Activated CD4-positive, alpha-beta T cell treated with anti-CD3 and anti-CD28 coated beads, Interleukin-2, amount 10 ng/mL, durations not matched to agents 7 days and 5 days (primary cell): ENCODE results near the gene MED16. TPM values are rescaled to one million over a fixed set of nuclear protein-coding genes. Genes with fewer than 3 reads are reported as not detected.

Source experiments
- CTCF ChIA-PET: fragments of 350-600 bp; sonication (Branson Sonifier 250); formaldehyde crosslinking; loops from one replicate; lab custom pipeline; 2021; ENCODE audit warnings: antibody characterized with exemption; lab: Charles Lee
- POLR2A ChIA-PET: fragments of 350-600 bp; sonication (Branson Sonifier 250); formaldehyde crosslinking; loops from one replicate; lab custom pipeline; 2021; ENCODE audit warnings: antibody characterized with exemption; lab: Charles Lee
- DNase-seq: peaks from one replicate; pipeline ENCODE4 v3.0.0-alpha.2; 2020
- H3K27ac Mint-ChIP-seq: one replicate; pipeline ENCODE4 v1.8.0; 2021; ENCODE audit warnings: mild to moderate bottlenecking, moderate library complexity, mixed read lengths
- H3K27me3 Mint-ChIP-seq: one replicate; pipeline ENCODE4 v1.8.0; 2021; ENCODE audit warnings: mixed read lengths
- H3K36me3 Mint-ChIP-seq: one replicate; pipeline ENCODE4 v1.8.0; 2021; ENCODE audit warnings: low read depth, mixed read lengths
- H3K4me1 Mint-ChIP-seq: one replicate; pipeline ENCODE4 v1.8.0; 2021; ENCODE audit warnings: mixed read lengths
- H3K4me3 Mint-ChIP-seq: one replicate; pipeline ENCODE4 v1.8.0; 2021; ENCODE audit warnings: mild to moderate bottlenecking, moderate library complexity, mixed read lengths
- H3K9me3 Mint-ChIP-seq: one replicate; pipeline ENCODE4 v1.8.0; 2021; ENCODE audit warnings: mixed read lengths
- total RNA-seq, 2 experiments: library from RNA; stranded (reverse); gene quantifications; one replicate each; pipeline ENCODE4 v1.2.3, GENCODE V29; 2021

MED16 gene
- total RNA-seq, 2 experiments from 2014 or later = 72.5 to 88.1 TPM

DNA sequence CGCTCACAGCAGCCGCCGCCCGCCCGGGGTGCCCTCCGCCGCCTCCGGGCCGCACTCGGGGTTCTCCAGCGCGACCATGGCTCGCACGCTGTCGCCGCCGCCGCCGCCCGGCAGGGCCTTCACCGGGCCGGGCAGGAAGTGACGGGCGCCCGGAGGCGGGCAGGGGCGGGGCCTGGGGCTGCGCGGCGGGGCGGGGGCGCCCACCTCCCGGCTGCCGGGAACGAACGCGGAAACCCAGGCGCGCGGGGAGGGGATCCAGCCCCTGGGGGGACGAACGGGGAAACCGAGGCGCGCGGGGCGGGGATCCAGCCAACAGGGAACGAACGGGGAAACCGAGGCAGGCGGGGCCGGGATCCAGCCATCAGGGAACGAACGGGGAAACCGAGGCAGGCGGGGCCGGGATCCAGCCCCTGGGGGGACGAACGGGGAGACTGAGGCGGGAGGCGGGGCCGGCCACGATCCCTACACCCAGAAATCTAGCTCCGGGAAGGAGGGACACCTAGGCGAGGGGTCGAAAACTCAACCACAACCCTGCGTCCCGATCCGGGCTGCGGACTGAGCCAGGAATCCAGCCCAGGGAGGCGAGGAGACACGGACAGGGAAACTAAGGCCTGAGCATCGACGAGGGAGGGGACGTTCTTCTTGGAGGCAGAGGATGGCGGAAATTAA lies 20.2 kb upstream of the MED16 start, which contains the start of gene R3HDM4:
Gene R3HDM4 (minus strand): TSS at position 140 of the 669 bp plus-strand sequence. CDS start 62 bp downstream, at position 78.
- Mint-ChIP-seq H3K27ac (peak within 1 kb of the TSS; percentile 93), H3K36me3 (peaks cover 11% of the 10 kb centered on the region), H3K27me3 (peaks cover 4% of the 10 kb centered on the region), H3K4me1 (peaks cover 37% of the 10 kb centered on the region), H3K9me3 (no peaks in the 10 kb centered on the region), H3K4me3 (peak within 1 kb of the TSS; percentile 83)
- peak; percentile 84 for DNase-seq
- POLR2A ChIA-PET = no interaction called here
- CTCF ChIA-PET = interaction anchor here (0.7 to 2.1 kb wide), 2 partner anchors 18 to 49 kb away, joined by 3 to 12 read pairs; no protein-coding TSS in a partner anchor

DNA sequence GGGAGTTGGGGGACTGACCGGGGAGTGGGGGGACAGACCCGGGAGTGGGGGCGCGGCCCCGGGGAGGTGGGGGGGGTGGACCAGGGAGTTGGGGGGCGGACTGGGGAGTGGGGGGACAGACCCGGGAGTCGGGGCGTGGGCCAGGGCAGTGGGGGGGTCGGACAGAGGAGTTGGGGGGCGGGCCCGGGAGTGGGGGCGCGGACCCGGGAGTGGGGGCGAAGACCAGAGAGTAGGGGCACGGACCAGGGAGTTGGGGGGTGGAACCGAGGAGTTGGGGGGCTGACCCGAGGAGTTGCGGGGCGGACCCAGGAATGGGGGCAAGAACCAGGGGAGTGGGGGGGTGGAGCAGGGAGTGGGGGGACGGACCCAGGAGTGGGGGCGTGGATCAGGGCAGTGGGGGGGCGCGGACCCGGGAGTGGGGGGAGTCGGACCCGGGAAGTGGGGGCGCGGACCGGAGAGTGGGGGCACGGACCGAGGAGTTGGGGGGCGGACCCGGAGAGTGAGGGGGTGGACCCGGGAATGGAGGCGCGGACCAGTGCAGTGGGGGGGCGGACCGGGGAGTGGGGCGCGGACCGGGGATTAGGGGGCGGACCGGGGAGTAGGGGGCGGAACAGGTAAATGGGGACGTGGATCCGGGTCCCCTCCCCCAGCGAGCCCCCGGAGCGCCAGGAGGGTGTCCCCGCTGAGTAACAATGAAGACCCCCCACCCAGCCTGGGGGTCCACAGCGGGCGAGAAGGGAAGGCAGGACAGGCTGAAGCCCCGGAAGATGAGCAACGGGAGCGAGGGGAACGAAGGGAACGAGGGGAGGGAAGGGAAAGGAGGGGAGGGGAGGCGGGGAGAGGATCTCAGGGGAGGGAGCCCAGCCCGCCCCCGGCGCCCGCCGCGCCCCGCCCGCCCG lies 19.4 kb upstream of the MED16 start:
- ChIA-PET CTCF (no interaction called here), POLR2A (no interaction called here)
- peaks cover 11% of the 10 kb centered on the region for H3K36me3 Mint-ChIP-seq
- H3K27ac Mint-ChIP-seq = peak overlapping the region; percentile 86
- peaks cover 42% of the 10 kb centered on the region for H3K4me1 Mint-ChIP-seq
- DNase-seq = no peak
- no peaks in the 10 kb centered on the region for H3K9me3 Mint-ChIP-seq
- H3K4me3 Mint-ChIP-seq = peak overlapping the region; percentile 83
- H3K27me3 Mint-ChIP-seq = peaks cover 1% of the 10 kb centered on the region

DNA sequence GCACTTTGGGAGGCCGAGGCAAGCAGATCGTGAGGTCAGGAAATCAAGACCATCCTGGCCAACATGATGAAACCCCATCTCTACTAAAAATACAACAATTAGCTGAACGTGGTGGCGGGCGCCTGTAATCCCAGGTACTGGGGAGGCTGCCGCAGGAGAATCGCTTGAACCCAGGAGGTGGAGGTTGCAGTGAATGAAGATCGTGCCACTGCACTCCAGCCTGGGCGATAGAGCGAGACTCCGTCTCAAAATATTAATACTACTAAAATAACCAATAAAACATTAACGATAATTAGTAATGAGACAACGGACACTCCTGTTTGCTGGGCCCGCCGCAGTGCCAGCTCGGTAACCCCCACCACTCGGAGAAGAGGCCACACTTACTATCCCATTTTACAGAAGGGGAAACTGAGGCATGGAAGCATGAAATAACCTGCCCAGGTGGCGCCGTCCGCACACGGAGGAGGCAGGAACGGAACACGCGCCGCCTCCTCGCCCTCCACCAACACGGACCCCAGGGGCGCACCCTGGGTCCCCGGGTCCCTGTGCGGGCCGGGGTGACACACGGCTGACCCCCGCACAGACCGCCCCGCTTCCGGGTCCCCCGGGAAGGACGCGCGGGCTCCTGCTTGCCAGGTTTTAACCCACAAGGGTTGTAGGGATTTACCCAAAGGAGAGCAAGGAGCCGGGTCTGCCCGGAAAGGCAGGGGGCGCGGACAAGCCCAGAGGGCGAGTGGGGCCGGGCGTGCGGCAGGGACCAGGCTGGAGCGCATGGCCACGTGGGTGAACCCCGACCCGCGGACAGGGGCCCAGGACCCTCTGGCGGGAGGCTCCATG lies 18.4 kb upstream of the MED16 start:
- ChIA-PET CTCF (interaction anchor here (5.5 kb wide), 1 partner anchor 48 kb away, joined by 34 read pairs; no protein-coding TSS in a partner anchor), POLR2A (no interaction called here)
- Mint-ChIP-seq H3K4me1 (peaks cover 52% of the 10 kb centered on the region), H3K27me3 (no peaks in the 10 kb centered on the region), H3K9me3 (no peaks in the 10 kb centered on the region), H3K4me3 (peak overlapping the region; percentile 66), H3K36me3 (peaks cover 14% of the 10 kb centered on the region), H3K27ac (peak overlapping the region; percentile 99)
- no peak for DNase-seq

DNA sequence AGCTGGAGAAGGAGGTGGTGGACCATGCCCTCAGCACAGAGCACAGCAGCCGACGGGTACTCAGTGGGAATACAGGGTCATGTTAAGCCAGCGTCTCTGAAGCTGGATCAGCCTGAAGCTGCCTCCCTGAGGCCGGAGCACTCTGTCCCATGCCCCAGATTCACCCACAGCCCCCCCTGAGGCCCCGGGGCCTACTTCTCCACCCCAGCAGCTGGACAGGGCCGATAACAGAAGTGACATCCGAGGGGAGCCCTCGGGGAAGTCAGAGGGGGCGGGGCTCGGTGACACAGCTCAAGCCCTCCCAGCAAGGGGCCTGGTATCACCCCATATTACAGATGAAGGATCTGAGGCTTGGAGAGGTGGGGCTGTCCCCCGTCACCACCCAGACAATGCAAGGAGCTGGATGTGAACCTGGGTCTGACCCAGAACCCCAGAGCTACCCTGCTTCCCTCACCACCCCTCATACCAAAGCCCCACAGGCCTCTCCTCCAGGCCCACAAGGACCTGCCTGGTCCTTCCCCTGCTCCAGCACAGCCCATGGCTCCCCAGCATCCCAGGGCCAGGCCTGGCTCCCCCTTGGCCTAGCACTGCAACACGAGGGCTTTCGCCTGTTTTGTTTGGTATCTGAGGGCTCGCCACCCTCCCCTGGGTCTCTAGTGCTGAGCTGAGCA lies 14.3 kb upstream of the MED16 start:
- H3K4me1 Mint-ChIP-seq = peaks cover 60% of the 10 kb centered on the region
- DNase-seq = no peak
- ChIA-PET CTCF (interaction anchor here (0.8 to 5.5 kb wide), 8 partner anchors 10 to 62 kb away, joined by 3 to 34 read pairs (median 3); no protein-coding TSS in a partner anchor), POLR2A (no interaction called here)
- H3K4me3 Mint-ChIP-seq = no peak overlapping the region
- peaks cover 23% of the 10 kb centered on the region for H3K36me3 Mint-ChIP-seq
- peak overlapping the region; percentile 99 for H3K27ac Mint-ChIP-seq
- H3K27me3 Mint-ChIP-seq = no peaks in the 10 kb centered on the region
- no peaks in the 10 kb centered on the region for H3K9me3 Mint-ChIP-seq

DNA sequence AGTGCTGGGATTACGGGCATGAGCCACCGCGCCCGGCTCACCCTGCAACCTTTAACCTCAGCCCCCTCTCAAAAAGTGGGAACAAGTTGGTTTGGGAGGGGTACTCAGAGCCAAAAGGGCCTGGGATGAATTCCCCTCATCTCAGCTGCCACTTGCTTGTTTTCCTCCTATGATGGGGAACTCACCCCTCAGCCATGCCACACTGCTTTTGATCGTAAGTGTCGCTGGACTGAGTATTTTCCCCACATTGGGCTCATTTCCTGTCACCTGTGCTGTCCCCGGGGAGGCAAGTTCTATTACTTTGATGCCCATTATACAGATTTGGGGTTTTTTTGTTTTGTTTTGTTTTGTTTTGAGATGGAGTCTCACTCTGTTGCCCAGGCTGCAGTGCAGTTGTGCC lies 13.5 kb upstream of the MED16 start:
- ChIA-PET CTCF (interaction anchor here (0.7 to 5.5 kb wide), 7 partner anchors 10 to 86 kb away, joined by 3 to 34 read pairs (median 3); no protein-coding TSS in a partner anchor), POLR2A (no interaction called here)
- H3K4me1 Mint-ChIP-seq = peaks cover 62% of the 10 kb centered on the region
- H3K27ac Mint-ChIP-seq = peak overlapping the region; percentile 99
- DNase-seq = peak; percentile 50
- H3K36me3 Mint-ChIP-seq = peaks cover 23% of the 10 kb centered on the region
- H3K4me3 Mint-ChIP-seq = no peak overlapping the region
- H3K27me3 Mint-ChIP-seq = no peaks in the 10 kb centered on the region
- H3K9me3 Mint-ChIP-seq = no peaks in the 10 kb centered on the region

DNA sequence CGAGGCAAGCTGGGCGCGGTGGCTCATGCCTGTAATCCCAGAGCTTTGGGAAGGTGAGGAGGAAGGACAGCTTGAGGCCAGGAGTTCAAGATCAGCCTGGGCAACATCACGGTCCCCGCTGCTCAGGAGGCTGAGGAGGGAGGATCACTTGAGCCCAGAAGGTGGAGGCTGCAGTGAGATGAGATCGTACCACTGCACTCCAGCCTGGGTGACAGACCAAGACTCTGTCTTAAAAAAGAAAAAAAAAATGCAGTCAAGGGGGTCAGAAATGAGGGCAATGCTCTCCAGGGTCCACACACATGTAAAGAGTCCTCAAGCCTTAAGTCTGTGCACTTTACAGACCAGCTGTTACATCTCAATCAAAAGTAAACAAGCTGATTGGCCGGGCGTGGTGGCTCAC lies 11.6 kb upstream of the MED16 start:
- Mint-ChIP-seq H3K4me1 (peaks cover 57% of the 10 kb centered on the region), H3K9me3 (no peaks in the 10 kb centered on the region), H3K36me3 (peaks cover 25% of the 10 kb centered on the region), H3K27ac (peak overlapping the region; percentile 31), H3K27me3 (no peaks in the 10 kb centered on the region), H3K4me3 (no peak overlapping the region)
- ChIA-PET CTCF (interaction anchor here (1.5 to 2.3 kb wide), 2 partner anchors 30 to 42 kb away, joined by 6 to 7 read pairs; no protein-coding TSS in a partner anchor), POLR2A (no interaction called here)
- DNase-seq = no peak

DNA sequence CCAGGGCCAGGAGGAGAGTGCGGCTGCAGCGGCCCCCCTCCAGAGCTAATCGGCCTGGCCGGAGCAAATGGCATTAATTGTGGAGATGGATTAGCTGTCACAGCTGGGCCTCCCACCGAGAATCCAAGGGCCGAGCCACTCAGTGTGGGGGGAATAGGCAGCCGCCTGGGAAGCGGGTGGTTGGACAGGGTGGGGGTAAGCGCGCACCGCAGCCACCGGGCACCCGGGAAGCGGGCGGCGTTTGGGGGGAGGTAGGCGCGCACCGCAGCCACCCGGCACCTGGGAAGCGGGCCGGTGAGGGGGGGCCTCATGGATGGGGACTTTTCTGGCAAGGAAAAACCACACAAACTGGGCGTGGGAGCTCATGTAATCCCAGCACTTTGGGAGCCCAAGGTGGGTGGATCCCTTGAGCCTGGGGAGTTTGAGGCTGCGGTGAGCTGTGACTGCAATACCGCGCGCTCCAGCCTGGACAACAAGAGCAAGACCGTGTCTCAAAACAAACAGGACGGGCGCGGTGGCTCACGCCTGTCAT lies 10.3 kb upstream of the MED16 start:
- peaks cover 47% of the 10 kb centered on the region for H3K4me1 Mint-ChIP-seq
- DNase-seq = no peak
- H3K36me3 Mint-ChIP-seq = peaks cover 25% of the 10 kb centered on the region
- no peaks in the 10 kb centered on the region for H3K27me3 Mint-ChIP-seq
- no peak overlapping the region for H3K27ac Mint-ChIP-seq
- H3K4me3 Mint-ChIP-seq = no peak overlapping the region
- POLR2A ChIA-PET = no interaction called here
- no peaks in the 10 kb centered on the region for H3K9me3 Mint-ChIP-seq
- CTCF ChIA-PET = interaction anchor here (1.1 to 2.3 kb wide), 3 partner anchors 10 to 75 kb away, joined by 3 to 7 read pairs (median 3); partner anchors contain the start of genes AZU1, MED16 and RNU6-9

DNA sequence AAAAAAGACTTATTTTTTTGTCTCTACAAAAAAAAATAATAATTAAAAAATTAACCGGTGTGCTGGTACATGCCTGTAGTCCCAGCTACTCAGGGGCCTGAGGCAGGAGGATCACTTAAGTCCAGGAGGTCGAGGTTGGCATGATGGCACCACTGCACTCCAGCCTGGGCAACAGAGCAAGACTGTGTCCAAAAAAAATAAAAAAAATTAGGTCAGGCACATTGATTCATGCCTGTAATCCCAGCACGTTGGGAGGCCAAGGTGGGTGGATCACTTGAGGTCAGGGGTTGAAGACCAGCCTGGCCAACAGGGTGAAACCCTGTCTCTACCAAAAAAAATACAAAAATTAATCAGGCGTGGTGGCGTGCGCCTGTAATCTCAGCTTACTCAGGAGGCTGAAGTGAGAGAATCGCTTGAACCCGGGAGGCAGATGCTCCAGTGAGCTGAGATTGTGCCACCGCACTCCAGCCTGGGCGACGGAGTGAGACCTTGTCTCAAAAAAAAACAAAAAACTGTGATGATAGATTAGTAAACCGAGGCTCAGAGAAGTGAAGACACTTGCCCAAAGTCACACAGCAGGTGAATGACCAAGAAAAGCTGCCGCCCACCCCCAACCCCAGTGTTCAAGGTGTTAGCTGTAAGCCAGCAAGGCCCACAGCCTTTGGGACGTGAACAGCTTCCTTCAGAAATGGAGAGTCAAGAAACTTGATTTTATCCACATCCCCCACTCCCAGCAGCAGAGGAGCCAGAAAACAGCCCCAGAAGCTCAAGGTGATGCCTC lies 9.6 kb upstream of the MED16 start:
- H3K27ac Mint-ChIP-seq = no peak overlapping the region
- ChIA-PET CTCF (interaction anchor here (1.1 to 1.2 kb wide), 4 partner anchors 9 to 79 kb away, joined by 3 to 6 read pairs (median 3); partner anchors contain the start of genes AZU1, MED16 and RNU6-9), POLR2A (no interaction called here)
- peaks cover 25% of the 10 kb centered on the region for H3K36me3 Mint-ChIP-seq
- no peak for DNase-seq
- no peaks in the 10 kb centered on the region for H3K9me3 Mint-ChIP-seq
- H3K27me3 Mint-ChIP-seq = no peaks in the 10 kb centered on the region
- H3K4me1 Mint-ChIP-seq = peaks cover 41% of the 10 kb centered on the region
- H3K4me3 Mint-ChIP-seq = no peak overlapping the region

DNA sequence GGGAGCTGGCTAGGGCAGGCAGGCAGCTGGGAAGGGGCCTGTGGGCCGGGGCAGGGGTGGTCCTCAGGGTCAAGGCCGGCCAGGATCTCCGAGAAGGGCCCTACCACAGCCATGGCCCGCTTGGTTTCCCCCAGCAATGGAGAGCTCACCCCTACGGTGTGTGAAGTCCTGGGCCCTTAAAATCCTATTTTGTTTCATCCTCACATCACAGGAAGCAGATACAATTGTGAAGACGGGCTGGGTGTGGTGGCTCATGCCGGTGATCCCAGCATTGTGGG lies 9.0 kb upstream of the MED16 start:
- H3K4me3 Mint-ChIP-seq = no peak overlapping the region
- peaks cover 35% of the 10 kb centered on the region for H3K4me1 Mint-ChIP-seq
- no peak overlapping the region for H3K27ac Mint-ChIP-seq
- H3K27me3 Mint-ChIP-seq = no peaks in the 10 kb centered on the region
- POLR2A ChIA-PET = no interaction called here
- no peaks in the 10 kb centered on the region for H3K9me3 Mint-ChIP-seq
- no peak for DNase-seq
- H3K36me3 Mint-ChIP-seq = peaks cover 26% of the 10 kb centered on the region
- CTCF ChIA-PET = interaction anchor here (0.6 to 1.2 kb wide), 4 partner anchors 9 to 80 kb away, joined by 3 to 7 read pairs (median 4); partner anchors contain the start of genes AZU1, MED16 and RNU6-9

DNA sequence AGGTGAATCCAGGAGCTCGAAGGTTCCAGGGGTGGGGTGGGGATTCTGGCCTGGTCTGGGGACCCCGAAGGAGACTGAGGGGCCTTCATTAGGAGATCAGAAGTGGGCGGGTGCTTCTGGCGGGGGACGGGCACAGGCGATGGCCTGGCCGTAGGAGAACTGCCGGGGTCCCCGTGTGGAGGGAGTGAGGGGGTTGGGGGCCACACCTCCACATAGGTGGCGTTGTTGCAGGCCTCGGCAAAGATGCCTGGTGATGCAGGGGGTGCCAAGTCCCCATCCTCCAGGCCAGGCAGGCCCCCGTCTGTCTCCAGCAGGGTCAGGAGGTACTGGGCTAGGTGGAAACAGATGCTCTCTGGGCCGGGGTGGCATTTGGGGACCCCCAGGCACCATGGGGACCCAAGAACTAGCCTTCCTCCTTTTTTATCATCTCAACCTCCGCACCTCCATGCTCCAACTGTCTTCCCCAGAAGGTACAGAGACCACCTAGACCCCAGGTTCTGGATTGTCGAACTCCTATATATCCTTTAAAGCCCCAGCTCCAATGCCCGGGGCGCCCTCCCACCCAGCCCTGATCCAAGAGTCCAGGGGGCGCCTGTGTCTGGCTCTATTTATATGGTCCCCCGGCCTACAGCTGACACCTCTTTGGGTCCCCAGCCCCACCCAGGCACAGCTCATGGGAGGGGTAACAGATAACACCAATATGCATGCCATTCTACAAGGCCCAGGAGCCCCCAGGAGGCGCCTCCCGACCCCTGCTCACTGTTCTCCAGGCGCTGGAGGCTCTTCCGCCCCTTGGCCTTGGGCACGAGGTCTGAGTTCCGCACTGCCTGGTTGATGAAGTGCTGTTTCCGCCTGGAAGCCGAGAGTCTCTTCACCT lies 8.5 kb upstream of the MED16 start:
- POLR2A ChIA-PET = no interaction called here
- CTCF ChIA-PET = interaction anchor here (0.6 to 1.2 kb wide), 3 partner anchors 8 to 81 kb away, joined by 3 to 7 read pairs (median 6); partner anchors contain the start of genes MED16 and RNU6-9
- no peak for DNase-seq
- H3K4me3 Mint-ChIP-seq = no peak overlapping the region
- no peaks in the 10 kb centered on the region for H3K9me3 Mint-ChIP-seq
- H3K36me3 Mint-ChIP-seq = peaks cover 27% of the 10 kb centered on the region
- H3K27ac Mint-ChIP-seq = no peak overlapping the region
- H3K4me1 Mint-ChIP-seq = peaks cover 31% of the 10 kb centered on the region
- H3K27me3 Mint-ChIP-seq = no peaks in the 10 kb centered on the region
